Hematopoietic multipotent progenitor cell treated with erythropoietin and hydrocortisone succinate and interleukin-3 and kit ligand, for 8 days (in vitro differentiated cells): ENCODE data around the gene ACTBL2.
"Not testable (repeated sequence)": the region's sequence is repeated elsewhere in the genome, so short reads cannot be mapped to it uniquely, and the experiment has no call there.

Experiments
- DNase-seq: peaks from one replicate; pipeline ENCODE4 v3.0.0-alpha.2; 2015

The ACTBL2 gene

GRCh38 chr5:57494104-57495098, 11.8 kb upstream of the ACTBL2 start:
- peak; percentile 97 for DNase-seq

GRCh38 chr5:57493034-57493433, 10.4 kb upstream of the ACTBL2 start:
- DNase-seq = no peak

GRCh38 chr5:57492632-57493031, 10.0 kb upstream of the ACTBL2 start:
- no peak for DNase-seq

- DNase-seq = peak; percentile 17
Measured at GRCh38 chr5:57491369-57491965, 8.9 kb upstream of the ACTBL2 start.

- peak; percentile 14 for DNase-seq
Measured at GRCh38 chr5:57488215-57488955, 5.8 kb upstream of the ACTBL2 start.

- DNase-seq = no peak
Measured at GRCh38 chr5:57486027-57486602, 3.5 kb upstream of the ACTBL2 start.

GRCh38 chr5:57478826-57479225, 3.8 kb downstream of the ACTBL2 start:
- no peak for DNase-seq

GRCh38 chr5:57476601-57477056, 6.0 kb downstream of the ACTBL2 start:
- no peak for DNase-seq

- no peak for DNase-seq
Measured at GRCh38 chr5:57470339-57470738, 12.3 kb downstream of the ACTBL2 start.

- no peak for DNase-seq
Measured at GRCh38 chr5:57468481-57469163, 14.0 kb downstream of the ACTBL2 start.

GRCh38 chr5:57466544-57466943, 16.1 kb downstream of the ACTBL2 start:
- DNase-seq = no peak

GRCh38 chr5:57460056-57460455, 22.6 kb downstream of the ACTBL2 start:
- DNase-seq = not testable (repeated sequence)

- no peak for DNase-seq
Measured at GRCh38 chr5:57458443-57458842, 24.2 kb downstream of the ACTBL2 start.

GRCh38 chr5:57456531-57457135, 26.0 kb downstream of the ACTBL2 start:
- DNase-seq = no peak

- no peak for DNase-seq
Measured at GRCh38 chr5:57455511-57456455, 26.8 kb downstream of the ACTBL2 start.

GRCh38 chr5:57454896-57455295, 27.7 kb downstream of the ACTBL2 start:
- DNase-seq = no peak

GRCh38 chr5:57453728-57454127, 28.9 kb downstream of the ACTBL2 start:
- no peak for DNase-seq

- DNase-seq = no peak
Measured at GRCh38 chr5:57452885-57453284, 29.7 kb downstream of the ACTBL2 start.

- no peak for DNase-seq
Measured at GRCh38 chr5:57450991-57451876, 31.4 kb downstream of the ACTBL2 start.

GRCh38 chr5:57448751-57449150, 33.9 kb downstream of the ACTBL2 start:
- DNase-seq = no peak
